HepG2 (cell line): ENCODE data around the gene NOXO1. TPM values are rescaled to one million over a fixed set of nuclear protein-coding genes. Genes with fewer than 3 reads are reported as not detected.

Source experiments
- ATAC-seq: fragments of 200-7000 bp; cut with Tn5 transposase; 3 replicates; pipeline ENCODE4 v1.9.1; 2020; ENCODE audit warnings: mild to moderate bottlenecking, moderate library complexity
- BruUV-seq: library from RNA; stranded (reverse); fragments of 400-500 nt; replicated peaks from 2 replicates; lab custom pipeline; 2021; lab: Mats Ljungman, UMichigan
- CTCF ChIA-PET: fragments of 300-600 bp; formaldehyde crosslinking; extraction: SDS; loops from one replicate; lab custom pipeline; 2021; ENCODE audit warnings: low total read pairs, inconsistent platforms, low intra/inter-chr PET ratio; lab: Yijun Ruan, JAX
- POLR2A ChIA-PET: fragments of 350-600 bp; sonication (Branson Sonifier 250); formaldehyde crosslinking; loops from one replicate; lab custom pipeline; 2020; ENCODE audit warnings: antibody characterized with exemption, inconsistent platforms; lab: Yijun Ruan, JAX
- DNase-seq: peaks from one replicate; pipeline ENCODE4 v3.0.0-alpha.2; 2015; ENCODE audit warnings: low spot score
- FAIRE-seq: peaks from 3 replicates; lab custom pipeline; 2011; peaks lifted over from hg19 to GRCh38; lab: Jason Lieb, UNC
- H2AFZ ChIP-seq: one replicate; pipeline ENCODE4 v1.6.1; 2011; ENCODE audit warnings: low read length, inconsistent platforms
- H3K27ac ChIP-seq: fragments of 300-600 bp; 3 replicates; pipeline ENCODE4 v1.8.0; 2011; ENCODE audit warnings: mixed run types, mild to moderate bottlenecking, mixed read lengths, low read length, inconsistent platforms; ENCODE audit not compliant: insufficient read depth; ENCODE audit errors: extremely low read length
- H3K27me3 ChIP-seq, 2 experiments: fragments of 200-600 bp in 1 of 2; 2 replicates in 1 of 2; 3 replicates in 1 of 2; pipeline versions ENCODE4 v1.6.0 to v1.8.0; 2011; ENCODE audit warnings: low read length in 2 of 2, mild to moderate bottlenecking in 2 of 2, moderate library complexity in 2 of 2, inconsistent platforms in 1 of 2; ENCODE audit not compliant: insufficient read depth in 2 of 2, control insufficient read depth in 1 of 2
- H3K36me3 ChIP-seq, 2 experiments: fragments of 200-600 bp in 1 of 2; replicated peaks in 1 of 2; 2 replicates in 1 of 2; 3 replicates in 1 of 2; pipeline versions ENCODE4 v1.5.1 to v1.8.0; 2011; ENCODE audit warnings: low read length in 2 of 2, inconsistent platforms in 1 of 2; ENCODE audit not compliant: insufficient read depth in 2 of 2, control insufficient read depth in 1 of 2
- H3K4me1 ChIP-seq: 2 replicates; pipeline ENCODE4 v1.5.1; 2012; ENCODE audit warnings: low read length, inconsistent platforms; ENCODE audit not compliant: insufficient read depth
- H3K4me2 ChIP-seq: 2 replicates; pipeline ENCODE4 v1.6.0; 2011; ENCODE audit warnings: low read depth, low read length, inconsistent platforms
- H3K4me3 ChIP-seq, 3 experiments: fragments of 200-600 bp in 1 of 3; sonication (generic), shearing (Covaris generic) in 1 of 3; replicated peaks in 1 of 3; 2 replicates each; pipeline ENCODE4 v1.5.1; 2011 to 2016; ENCODE audit warnings: low read length in 3 of 3, inconsistent platforms in 2 of 3, low read depth in 2 of 3, mild to moderate bottlenecking in 2 of 3, control low read depth in 1 of 3, mixed read lengths in 1 of 3; ENCODE audit not compliant: insufficient read depth in 1 of 3
- H3K79me2 ChIP-seq: one replicate; pipeline ENCODE4 v1.6.1; 2011; ENCODE audit warnings: low read length, inconsistent platforms; ENCODE audit not compliant: insufficient read depth
- H3K9ac ChIP-seq: 2 replicates; pipeline ENCODE4 v1.6.0; 2011; ENCODE audit warnings: mild to moderate bottlenecking, low read depth, low read length, inconsistent platforms; ENCODE audit not compliant: insufficient read depth
- H3K9me3 ChIP-seq: 2 replicates; pipeline ENCODE4 v1.5.1; 2012; ENCODE audit warnings: mild to moderate bottlenecking, low read length
- H4K20me1 ChIP-seq: 2 replicates; pipeline ENCODE4 v1.6.0; 2011; ENCODE audit warnings: inconsistent platforms, mild to moderate bottlenecking, low read length, moderate library complexity; ENCODE audit not compliant: insufficient read depth
- TOE1 ChIP-seq: sonication (generic); formaldehyde crosslinking; IDR thresholded peaks from 2 replicates; pipeline ENCODE4 v1.4.0; 2020; ENCODE audit warnings: mild to moderate bottlenecking, missing genetic modification reagents
- ZC3H13 ChIP-seq: sonication (generic); formaldehyde crosslinking; IDR thresholded peaks from 2 replicates; pipeline ENCODE4 v1.8.1; 2023; ENCODE audit warnings: mild to moderate bottlenecking, missing genetic modification reagents, moderate library complexity
- ZNF674 ChIP-seq: sonication (generic); formaldehyde crosslinking; IDR thresholded peaks from 2 replicates; pipeline ENCODE4 v1.5.0; 2020; ENCODE audit warnings: low read depth, mild to moderate bottlenecking, missing genetic modification reagents
- ZSCAN29 ChIP-seq: sonication (generic); formaldehyde crosslinking; conservative IDR thresholded peaks from 2 replicates; pipeline ENCODE4 v1.4.0; 2020; ENCODE audit warnings: mild to moderate bottlenecking, missing genetic modification reagents
- WGBS: methylation state at CpG from one replicate; pipeline ENCODE4 v1.1.6; 2017; ENCODE audit warnings: low lambda C conversion rate; 5-methylcytosine and 5-hydroxymethylcytosine counted together
- in situ Hi-C: cut with HindIII; loops from 2 replicates; pipeline ENCODE4 v1.10.0; 2017; ENCODE audit warnings: low pct_unique_long_range_greater_than_20kb; ENCODE audit not compliant: extremely low pct_ligation_motif_present
- intact Hi-C: fragments of 100-400 bp; cut with micrococcal nuclease; formaldehyde crosslinking; loops from one replicate; pipeline ENCODE4 v1.10.0; 2022; ENCODE audit not compliant: unreplicated experiment
- polyA plus RNA-seq, 8 experiments: library from polyadenylated mRNA; depleted of rRNA in 3 of 8; stranded (reverse) in 7 of 8; unstranded in 1 of 8; fragments of >200 nt; fragmentation: Illumina TruSeq in 4 of 8; extraction: Trizol in 4 of 8; gene quantifications; 2 replicates each; pipeline versions ENCODE4 v1.2.1 to v1.2.3, GENCODE V29; 2011 to 2016; ENCODE audit warnings: low read depth in 4 of 8, missing spikeins in 1 of 8, mixed read lengths in 1 of 8; ENCODE audit not compliant: insufficient read depth in 1 of 8
- total RNA-seq, 5 experiments: library from RNA; depleted of rRNA; stranded (reverse); fragments of >200 nt; fragmentation: Illumina TruSeq; extraction: Trizol; gene quantifications; 2 replicates each; pipeline ENCODE4 v1.2.3, GENCODE V29; 2016; ENCODE audit warnings: low read depth in 1 of 5
- TF ChIP-seq, protein P1 (sequence below): sonication (generic); formaldehyde crosslinking; IDR thresholded peaks from 2 replicates; pipeline ENCODE4 v1.8.0; 2022; ENCODE audit warnings: mild to moderate bottlenecking, missing genetic modification reagents, moderate library complexity
- TF ChIP-seq, protein P2 (sequence below): sonication (generic); formaldehyde crosslinking; IDR thresholded peaks from 2 replicates; pipeline ENCODE4 v1.8.1; 2023; ENCODE audit warnings: mild to moderate bottlenecking, moderate library complexity, missing genetic modification reagents

Gene NOXO1
- total and polyA plus RNA-seq, 2 of the 13 experiments (the other 11 are each of a cell fraction or from before 2014, with no cell fraction given) = 0.69 to 1.4 TPM

DNA sequence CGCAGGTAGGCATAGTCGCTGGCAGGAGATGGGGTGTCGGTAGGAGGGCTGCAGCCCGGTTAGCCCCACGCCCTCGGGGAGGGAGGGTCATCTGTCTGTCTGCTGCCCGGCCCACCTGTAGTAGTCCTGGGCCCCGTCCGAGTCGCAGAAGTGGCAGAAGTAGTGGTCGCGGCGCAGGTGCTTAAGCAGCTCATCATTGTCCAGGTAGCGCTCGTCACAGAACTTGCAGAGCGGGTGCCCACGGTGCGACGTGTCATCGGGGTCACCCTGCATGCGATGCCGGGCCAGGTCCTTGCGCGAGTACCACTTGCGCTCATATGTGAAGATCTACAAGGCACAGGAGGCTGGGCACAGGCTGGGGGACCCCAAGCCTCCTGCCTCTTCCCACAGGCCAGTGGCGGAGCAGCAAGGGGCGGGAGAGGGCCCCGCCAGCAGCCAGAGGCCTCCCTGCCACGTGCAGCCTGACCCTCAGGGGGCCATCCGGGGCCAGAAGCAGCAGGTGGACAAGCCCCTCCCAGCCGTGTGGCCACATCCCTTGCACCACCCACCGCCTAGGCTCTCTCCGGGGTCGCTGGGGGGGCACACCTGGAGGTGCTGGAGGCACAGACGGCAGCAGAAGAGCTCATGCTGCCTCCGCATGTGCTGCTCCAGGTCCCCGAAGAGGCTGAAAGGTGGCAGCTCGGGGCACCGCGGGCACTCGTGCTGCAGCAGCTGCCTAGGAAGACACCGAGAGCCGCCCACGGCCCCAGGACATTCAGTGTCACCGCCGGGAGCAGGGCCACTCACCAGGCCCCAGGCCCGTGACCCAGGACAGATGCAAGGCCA lies 21.3 kb upstream of the NOXO1 start:
- WGBS = 94% methylated on average over 30 of the region's 47 CpGs

More for the DNA sequence above, 21.3 kb upstream of the NOXO1 start:
- no peaks in the 10 kb centered on the region for H3K27me3 ChIP-seq
- peaks cover 29 to 45% of the 10 kb centered on the region in 2 experiments for H3K36me3 ChIP-seq
- no peaks in the 10 kb centered on the region for H3K9me3 ChIP-seq
- peaks cover 27% of the 10 kb centered on the region for H3K79me2 ChIP-seq
- no peak overlapping the region for H2AFZ ChIP-seq
- intact Hi-C loops = no loop called here
- H3K4me3 ChIP-seq = no peak overlapping the region
- ChIA-PET CTCF (interaction anchor here (1.8 kb wide), 1 partner anchor 139 kb away, joined by 6 read pairs; no protein-coding TSS in a partner anchor), POLR2A (interaction anchor here (0.9 to 2.8 kb wide), 6 partner anchors 9 to 152 kb away, joined by 3 to 27 read pairs (median 9); partner anchors contain the start of genes RPS2 and TRAF7)
- no peak overlapping the region for H3K27ac ChIP-seq
- BruUV-seq = no TSS peak
- H4K20me1 ChIP-seq = peaks cover 8% of the 10 kb centered on the region; the same call in 1 of the 2 replicates
- no peak for ATAC-seq
- in situ Hi-C loops = no loop called here
- peaks cover 33% of the 10 kb centered on the region for H3K4me1 ChIP-seq
- no peak for FAIRE-seq
- DNase-seq = no peak
- H3K4me2 ChIP-seq = no peak overlapping the region
- TF ChIP-seq, protein P1, sequence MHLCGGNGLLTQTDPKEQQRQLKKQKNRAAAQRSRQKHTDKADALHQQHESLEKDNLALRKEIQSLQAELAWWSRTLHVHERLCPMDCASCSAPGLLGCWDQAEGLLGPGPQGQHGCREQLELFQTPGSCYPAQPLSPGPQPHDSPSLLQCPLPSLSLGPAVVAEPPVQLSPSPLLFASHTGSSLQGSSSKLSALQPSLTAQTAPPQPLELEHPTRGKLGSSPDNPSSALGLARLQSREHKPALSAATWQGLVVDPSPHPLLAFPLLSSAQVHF (CRISPR knock-in tag) = no peak
- TF ChIP-seq TOE1 (no peak), ZSCAN29 (CRISPR knock-in tag) (no peak), ZNF674 (CRISPR knock-in tag) (no peak), ZC3H13 (CRISPR knock-in tag) (no peak)
- TF ChIP-seq, protein P2, sequence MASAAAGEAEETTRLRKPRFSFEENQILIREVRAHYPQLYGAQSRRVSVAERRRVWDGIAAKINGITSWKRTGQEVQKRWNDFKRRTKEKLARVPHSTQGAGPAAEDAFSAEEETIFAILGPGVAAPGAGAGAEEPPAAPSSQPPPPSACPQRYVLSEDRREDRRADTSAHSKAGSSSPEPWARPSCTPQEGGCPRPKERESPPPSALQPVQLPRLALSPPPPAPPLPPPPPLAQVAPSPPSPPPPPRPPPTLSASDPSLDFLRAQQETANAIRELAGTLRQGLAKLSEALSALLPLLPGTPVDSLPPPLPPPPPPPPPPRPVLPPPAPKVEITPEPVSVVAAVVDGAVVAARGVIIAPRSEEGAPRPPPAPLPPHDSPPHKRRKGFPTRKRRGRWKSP (CRISPR knock-in tag) = no peak
- H3K9ac ChIP-seq = no peak overlapping the region
